ENCODE measurements around the gene BCAS3. TPM values are rescaled to one million over a fixed set of nuclear protein-coding genes. Genes with fewer than 3 reads are reported as not detected.
"Not testable (repeated sequence)": the region's sequence is repeated elsewhere in the genome, so short reads cannot be mapped to it uniquely, and the experiment has no call there.

BCAS3 gene
- total RNA-seq, 1 donor from 2014 or later, result 15.2 TPM

GRCh38 chr17:60652454-60653247, 25.0 kb upstream of the BCAS3 start:
- H3K4me3 ChIP-seq (ENCODE audit: low read depth, low read length), result no peak overlapping the region
- DNase-seq (ENCODE audit: low read depth), result no peak
- TF ChIP-seq, protein P1, sequence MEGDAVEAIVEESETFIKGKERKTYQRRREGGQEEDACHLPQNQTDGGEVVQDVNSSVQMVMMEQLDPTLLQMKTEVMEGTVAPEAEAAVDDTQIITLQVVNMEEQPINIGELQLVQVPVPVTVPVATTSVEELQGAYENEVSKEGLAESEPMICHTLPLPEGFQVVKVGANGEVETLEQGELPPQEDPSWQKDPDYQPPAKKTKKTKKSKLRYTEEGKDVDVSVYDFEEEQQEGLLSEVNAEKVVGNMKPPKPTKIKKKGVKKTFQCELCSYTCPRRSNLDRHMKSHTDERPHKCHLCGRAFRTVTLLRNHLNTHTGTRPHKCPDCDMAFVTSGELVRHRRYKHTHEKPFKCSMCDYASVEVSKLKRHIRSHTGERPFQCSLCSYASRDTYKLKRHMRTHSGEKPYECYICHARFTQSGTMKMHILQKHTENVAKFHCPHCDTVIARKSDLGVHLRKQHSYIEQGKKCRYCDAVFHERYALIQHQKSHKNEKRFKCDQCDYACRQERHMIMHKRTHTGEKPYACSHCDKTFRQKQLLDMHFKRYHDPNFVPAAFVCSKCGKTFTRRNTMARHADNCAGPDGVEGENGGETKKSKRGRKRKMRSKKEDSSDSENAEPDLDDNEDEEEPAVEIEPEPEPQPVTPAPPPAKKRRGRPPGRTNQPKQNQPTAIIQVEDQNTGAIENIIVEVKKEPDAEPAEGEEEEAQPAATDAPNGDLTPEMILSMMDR (conservative IDR thresholded peaks at IDR 0.05; ENCODE audit: low read depth, low read length), result no peak

DNA sequence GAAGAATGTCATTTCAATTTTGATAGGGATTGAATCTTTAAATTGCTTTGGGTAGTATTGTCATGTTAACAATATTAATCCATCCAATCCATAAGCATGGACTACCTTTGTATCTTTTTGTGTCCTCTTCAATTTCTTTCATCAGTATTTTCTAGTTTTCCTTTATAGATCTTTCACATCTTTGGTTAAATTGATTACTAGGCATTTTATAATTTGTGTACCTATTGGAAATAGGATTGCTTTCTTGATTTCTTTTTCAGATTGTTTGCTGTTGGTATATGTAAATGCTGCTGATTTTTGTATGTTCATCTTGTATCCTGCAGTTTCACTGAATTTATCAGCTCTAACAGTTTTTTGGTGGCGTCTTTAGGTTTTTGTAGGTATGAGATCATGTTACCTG, 24.1 kb upstream of the BCAS3 start:
- H3K4me3 ChIP-seq (ENCODE audit: low read depth, low read length), result no peak overlapping the region
- no peak for DNase-seq (ENCODE audit: low read depth)
- TF ChIP-seq, protein P1 (conservative IDR thresholded peaks at IDR 0.05; ENCODE audit: low read depth, low read length), result no peak

GRCh38 chr17:60656499-60656898, 21.2 kb upstream of the BCAS3 start:
- TF ChIP-seq, protein P1 (conservative IDR thresholded peaks at IDR 0.05; ENCODE audit: low read depth, low read length), result no peak

GRCh38 chr17:60659156-60659555, 18.5 kb upstream of the BCAS3 start:
- no peak for DNase-seq (ENCODE audit: low read depth)
- no peak overlapping the region for H3K4me3 ChIP-seq (ENCODE audit: low read depth, low read length)
- TF ChIP-seq, protein P1 (conservative IDR thresholded peaks at IDR 0.05; ENCODE audit: low read depth, low read length), result no peak

More at GRCh38 chr17:60656499-60656898, 21.2 kb upstream of the BCAS3 start:
- no peak for DNase-seq (ENCODE audit: low read depth)
- no peak overlapping the region for H3K4me3 ChIP-seq (ENCODE audit: low read depth, low read length)

GRCh38 chr17:60661489-60661888, 16.2 kb upstream of the BCAS3 start:
- DNase-seq (ENCODE audit: low read depth), result no peak
- TF ChIP-seq, protein P1 (conservative IDR thresholded peaks at IDR 0.05; ENCODE audit: low read depth, low read length), result no peak
- no peak overlapping the region for H3K4me3 ChIP-seq (ENCODE audit: low read depth, low read length)

GRCh38 chr17:60664022-60664421, 13.6 kb upstream of the BCAS3 start:
- DNase-seq (ENCODE audit: low read depth), result no peak
- TF ChIP-seq, protein P1 (conservative IDR thresholded peaks at IDR 0.05; ENCODE audit: low read depth, low read length), result no peak
- no peak overlapping the region for H3K4me3 ChIP-seq (ENCODE audit: low read depth, low read length)

GRCh38 chr17:60665602-60666001, 12.0 kb upstream of the BCAS3 start:
- TF ChIP-seq, protein P1 (conservative IDR thresholded peaks at IDR 0.05; ENCODE audit: low read depth, low read length), result no peak
- no peak for DNase-seq (ENCODE audit: low read depth)
- no peak overlapping the region for H3K4me3 ChIP-seq (ENCODE audit: low read depth, low read length)

GRCh38 chr17:60668741-60669140, 8.9 kb upstream of the BCAS3 start:
- DNase-seq (ENCODE audit: low read depth); H3K4me3 ChIP-seq (ENCODE audit: low read depth, low read length): not testable (repeated sequence)
